Brain microvascular endothelial cell (primary cell): Measurements from ENCODE around the gene CSF2RB.

Experiments used
- DNase-seq: peaks from one replicate; pipeline ENCODE4 v3.0.0-alpha.2; 2020
- H3K27ac ChIP-seq: fragments of 250-450 bp; sonication (Bioruptor Pico); 2 replicates; pipeline ENCODE4 v1.5.1; 2020; ENCODE audit warnings: mild to moderate bottlenecking, moderate library complexity
- H3K27me3 ChIP-seq: fragments of 250-450 bp; sonication (Bioruptor Pico); replicated peaks from 2 replicates; pipeline ENCODE4 v1.5.1; 2020; ENCODE audit warnings: mild to moderate bottlenecking
- H3K36me3 ChIP-seq: fragments of 250-450 bp; sonication (Bioruptor Pico); replicated peaks from 2 replicates; pipeline ENCODE4 v1.5.1; 2020; ENCODE audit warnings: mild to moderate bottlenecking
- H3K4me3 ChIP-seq: 2 replicates; pipeline ENCODE4 v1.5.1; 2011; ENCODE audit warnings: low read depth, mild to moderate bottlenecking, control low read depth, low read length, moderate library complexity
- CTCF ChIP-seq: IDR thresholded peaks from 2 replicates; pipeline ENCODE4 v1.5.1; 2011; ENCODE audit warnings: low read depth, mild to moderate bottlenecking, moderate library complexity, low read length, control low read depth, inconsistent platforms; ENCODE audit errors: missing control alignments
- in situ Hi-C: cut with HindIII; loops from 2 replicates; pipeline ENCODE4 v1.10.0; 2017; ENCODE audit warnings: low sequenced_read_pairs, low pct_ligation_motif_present

CSF2RB gene

GRCh38 chr22:36935694-36936093, 22.3 kb downstream of the CSF2RB start:
- H3K27ac ChIP-seq, result no peak overlapping the region
- in situ Hi-C loops, result no loop called here
- DNase-seq, result no peak
- no peaks in the 10 kb centered on the region for H3K36me3 ChIP-seq
- H3K4me3 ChIP-seq, result no peak overlapping the region
- no peak for TF ChIP-seq CTCF
- H3K27me3 ChIP-seq, result no peaks in the 10 kb centered on the region

GRCh38 chr22:36936362-36937116, 23.1 kb downstream of the CSF2RB start:
- no peaks in the 10 kb centered on the region for H3K27me3 ChIP-seq
- in situ Hi-C loops, result no loop called here
- no peak for DNase-seq
- no peak overlapping the region for H3K4me3 ChIP-seq
- H3K27ac ChIP-seq, result no peak overlapping the region
- H3K36me3 ChIP-seq, result no peaks in the 10 kb centered on the region
- no peak for TF ChIP-seq CTCF

- Histone ChIP-seq H3K27me3 (no peaks in the 10 kb centered on the region), H3K36me3 (no peaks in the 10 kb centered on the region), H3K27ac (no peak overlapping the region), H3K4me3 (no peak overlapping the region)
- no peak for DNase-seq
- in situ Hi-C loops, result no loop called here
- TF ChIP-seq CTCF, result no peak
Measured at GRCh38 chr22:36937319-36938027, 24.0 kb downstream of the CSF2RB start.

- in situ Hi-C loops, result no loop called here
Measured at GRCh38 chr22:36938028-36938425, 24.6 kb downstream of the CSF2RB start.

GRCh38 chr22:36938886-36939285, 25.5 kb downstream of the CSF2RB start:
- in situ Hi-C loops, result no loop called here
- no peak for DNase-seq
- TF ChIP-seq CTCF, result no peak
- H3K27me3 ChIP-seq, result no peaks in the 10 kb centered on the region
- H3K4me3 ChIP-seq, result no peak overlapping the region
- no peak overlapping the region for H3K27ac ChIP-seq
- no peaks in the 10 kb centered on the region for H3K36me3 ChIP-seq

More at GRCh38 chr22:36938028-36938425, 24.6 kb downstream of the CSF2RB start:
- H3K36me3 ChIP-seq, result no peaks in the 10 kb centered on the region
- no peak overlapping the region for H3K27ac ChIP-seq
- H3K4me3 ChIP-seq, result no peak overlapping the region
- no peaks in the 10 kb centered on the region for H3K27me3 ChIP-seq
- no peak for TF ChIP-seq CTCF
- DNase-seq, result no peak
